Fibroblast of lung (primary cell): ENCODE data around the gene RIBC1.
"Not testable (repeated sequence)": the region's sequence is repeated elsewhere in the genome, so short reads cannot be mapped to it uniquely, and the experiment has no call there.

ENCODE experiments used
- CTCF ChIP-seq, 2 donors: IDR thresholded peaks in 1 of 2; conservative IDR thresholded peaks in 1 of 2; 1 replicate in 1 of 2; 2 replicates in 1 of 2; pipeline ENCODE4 v1.5.1; 2011 to 2012; ENCODE audit warnings: low read length in 2 of 2, control low read depth in 1 of 2, inconsistent platforms in 1 of 2, low read depth in 1 of 2, mild to moderate bottlenecking in 1 of 2
- EZH2 ChIP-seq: IDR thresholded peaks from 2 replicates; pipeline ENCODE4 v1.5.1; 2012; ENCODE audit warnings: low read length, control low read depth, mild to moderate bottlenecking; ENCODE audit errors: missing control alignments

DNA sequence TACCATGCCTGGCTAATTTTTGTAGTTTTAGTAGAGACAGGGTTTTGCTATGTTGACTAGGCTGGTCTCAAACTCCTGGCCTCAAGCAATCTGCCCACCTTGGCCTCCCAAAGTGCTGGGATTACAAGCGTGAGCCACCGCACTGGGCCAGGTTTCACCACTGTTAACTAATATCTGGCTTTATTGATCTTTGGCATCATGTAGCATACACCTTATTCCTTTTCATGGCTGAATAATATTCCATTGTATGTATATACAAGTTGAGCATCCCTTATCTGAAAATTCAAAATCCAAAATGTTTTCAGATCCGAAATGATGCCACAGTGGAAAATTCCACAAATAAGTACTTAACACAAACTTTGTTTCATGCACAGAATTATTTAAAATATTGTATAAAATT is 46.0 kb downstream of the RIBC1 start:
- not testable (repeated sequence) for TF ChIP-seq CTCF (conservative IDR thresholded peaks at IDR 0.05 in 1 of 2, IDR thresholded peaks at IDR 0.05 in 1 of 2; ENCODE audit: low read depth in 1 of 2, low read length in 2 of 2); EZH2
